ENCODE results near the gene PAN3. TPM values are rescaled to one million over a fixed set of nuclear protein-coding genes. Genes with fewer than 3 reads are reported as not detected.

The PAN3 gene
- total RNA-seq, 1 experiment from 2014 or later = 48.5 TPM

DNA sequence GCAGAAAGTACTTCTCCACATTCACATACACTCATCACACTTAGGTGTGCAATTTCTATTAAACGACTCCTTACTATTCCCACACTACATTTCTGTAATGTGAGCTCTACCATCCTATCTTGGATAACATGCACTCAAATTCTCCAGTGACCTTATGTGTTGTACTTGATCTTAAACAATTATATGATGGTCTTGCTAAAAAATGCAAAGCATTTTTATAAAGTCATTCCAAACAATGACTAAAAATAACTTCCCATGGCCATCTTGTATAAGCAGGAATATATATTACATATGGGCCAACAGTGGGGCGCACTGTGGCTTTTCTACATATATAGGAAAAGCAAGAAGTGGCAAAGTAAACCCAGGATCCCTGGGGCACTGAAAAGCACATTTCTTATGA, 201.1 kb downstream of the PAN3 start:
- Histone ChIP-seq H3T11ph (ENCODE audit: low read length) (no peak overlapping the region), H3K27me3 (ENCODE audit: insufficient read depth, low read length) (no peaks in the 10 kb centered on the region), H3K4ac (ENCODE audit: low read depth, low read length) (no peak overlapping the region), H2BK20ac (ENCODE audit: low read depth, low read length, poor library complexity, severe bottlenecking) (no peak overlapping the region), H2BK15ac (ENCODE audit: low read depth, low read length) (no peak overlapping the region), H3K23me2 (ENCODE audit: insufficient read length, low read depth, low read length, poor library complexity, severe bottlenecking) (no peaks in the 10 kb centered on the region), H3K4me1 (ENCODE audit: insufficient read depth, low read length) (no peaks in the 10 kb centered on the region), H2BK120ac (ENCODE audit: low read depth, low read length, poor library complexity, severe bottlenecking) (no peak overlapping the region), H2AK5ac (ENCODE audit: insufficient read length, low read length) (no peak overlapping the region), H3K27ac (ENCODE audit: insufficient read length, low read depth, low read length) (no peak overlapping the region), H4K8ac (replicated peaks; ENCODE audit: insufficient read length, low read depth, low read length) (no peak overlapping the region), H3K23ac (ENCODE audit: insufficient read length, low read depth, low read length) (no peak overlapping the region), H2BK5ac (ENCODE audit: insufficient read length, low read length) (no peak overlapping the region), H2AFZ (ENCODE audit: low read length) (no peak overlapping the region), H3K14ac (ENCODE audit: insufficient read depth, low read length) (no peak overlapping the region), H3K79me2 (ENCODE audit: insufficient read depth, low read length) (no peaks in the 10 kb centered on the region), H3K79me1 (ENCODE audit: insufficient read depth, low read depth, low read length, poor library complexity, severe bottlenecking) (no peaks in the 10 kb centered on the region), H3K9ac (ENCODE audit: extremely low read depth, insufficient read length, low read length) (no peak overlapping the region), H4K91ac (ENCODE audit: insufficient read length, low read depth, low read length) (no peak overlapping the region), H2BK12ac (ENCODE audit: insufficient read length, low read depth, low read length) (no peak overlapping the region), H3K9me3 (ENCODE audit: control insufficient read depth, low read depth, low read length) (no peaks in the 10 kb centered on the region), H3K18ac (ENCODE audit: insufficient read length, low read depth, low read length) (no peak overlapping the region), H4K20me1 (ENCODE audit: control insufficient read depth, insufficient read depth, insufficient read length) (no peaks in the 10 kb centered on the region), H3K4me2 (ENCODE audit: insufficient read depth, insufficient read length, low read length) (no peak overlapping the region), H4K5ac (ENCODE audit: insufficient read length, low read depth, low read length) (no peak overlapping the region), H3K56ac (ENCODE audit: insufficient read length, low read depth, low read length) (no peak overlapping the region)
- H3K27ac Mint-ChIP-seq = no peak overlapping the region
- no peaks in the 10 kb centered on the region for H3K9me3 Mint-ChIP-seq
- DNase-seq = no peak
- no CpG with 5 or more reads among the region's 2 CpGs for WGBS (ENCODE audit: extremely low coverage, insufficient read length, low lambda C conversion rate)
- peaks cover 11 to 26% (median 23%) of the 10 kb centered on the region in 3 experiments; a peak in 6 of 7 replicates for H3K36me3 Mint-ChIP-seq (ENCODE audit: insufficient read depth in 1 of 3, low read depth in 3 of 3)
- H3K27me3 Mint-ChIP-seq (ENCODE audit: low read depth) = no peaks in the 10 kb centered on the region
- TF ChIP-seq, protein P1, sequence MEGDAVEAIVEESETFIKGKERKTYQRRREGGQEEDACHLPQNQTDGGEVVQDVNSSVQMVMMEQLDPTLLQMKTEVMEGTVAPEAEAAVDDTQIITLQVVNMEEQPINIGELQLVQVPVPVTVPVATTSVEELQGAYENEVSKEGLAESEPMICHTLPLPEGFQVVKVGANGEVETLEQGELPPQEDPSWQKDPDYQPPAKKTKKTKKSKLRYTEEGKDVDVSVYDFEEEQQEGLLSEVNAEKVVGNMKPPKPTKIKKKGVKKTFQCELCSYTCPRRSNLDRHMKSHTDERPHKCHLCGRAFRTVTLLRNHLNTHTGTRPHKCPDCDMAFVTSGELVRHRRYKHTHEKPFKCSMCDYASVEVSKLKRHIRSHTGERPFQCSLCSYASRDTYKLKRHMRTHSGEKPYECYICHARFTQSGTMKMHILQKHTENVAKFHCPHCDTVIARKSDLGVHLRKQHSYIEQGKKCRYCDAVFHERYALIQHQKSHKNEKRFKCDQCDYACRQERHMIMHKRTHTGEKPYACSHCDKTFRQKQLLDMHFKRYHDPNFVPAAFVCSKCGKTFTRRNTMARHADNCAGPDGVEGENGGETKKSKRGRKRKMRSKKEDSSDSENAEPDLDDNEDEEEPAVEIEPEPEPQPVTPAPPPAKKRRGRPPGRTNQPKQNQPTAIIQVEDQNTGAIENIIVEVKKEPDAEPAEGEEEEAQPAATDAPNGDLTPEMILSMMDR (conservative IDR thresholded peaks at IDR 0.05) = no peak
- H3K4me1 Mint-ChIP-seq = peaks cover 10 to 18% of the 10 kb centered on the region in 2 experiments
- no peak overlapping the region for H3K4me3 Mint-ChIP-seq
